ENCODE results near the gene TMOD3. TPM values are rescaled to one million over a fixed set of nuclear protein-coding genes. Genes with fewer than 3 reads are reported as not detected.
A peak's percentile ranks its signal among the peaks of the same experiment; 100 is the strongest.

The TMOD3 gene
- total and polyA plus RNA-seq, 7 donors, result 1.8 to 22.6 (median 7.4) TPM

DNA sequence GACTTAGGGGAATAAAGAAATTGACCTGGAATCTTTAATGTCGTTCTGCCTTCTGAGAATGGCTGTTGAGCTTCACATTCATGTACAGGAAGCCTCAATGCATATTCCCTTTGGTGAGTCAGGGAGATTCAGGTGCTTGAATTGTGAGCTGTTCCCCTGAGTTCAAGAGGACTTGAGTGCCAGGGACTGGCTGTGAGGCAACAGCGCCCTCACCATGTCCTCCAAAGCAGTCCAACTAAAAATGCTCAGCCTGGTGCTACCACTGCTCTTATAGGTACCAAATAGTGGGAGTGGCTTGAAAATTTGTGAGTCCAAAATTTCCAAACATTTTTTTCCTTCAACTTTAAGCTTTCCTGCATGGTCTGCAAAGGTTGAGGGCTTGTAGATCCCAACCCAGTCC lies 88.0 kb downstream of the TMOD3 start:
- H3K4me3 ChIP-seq, result no peak overlapping the region
- H3K36me3 ChIP-seq (ENCODE audit: insufficient read depth in 1 of 2, low read depth in 1 of 2), result peaks cover 3 to 81% of the 10 kb centered on the region in 2 donors
- ATAC-seq (no peak), DNase-seq (no peak)
- WGBS, 3 donors, result 83 to 90% (median 88%) methylated on average over 2 of the region's 2 CpGs
- no peaks in the 10 kb centered on the region for H3K27me3 ChIP-seq (ENCODE audit: insufficient read depth in 3 of 3, low read length in 2 of 3)
- no peaks in the 10 kb centered on the region for H3K9me3 ChIP-seq
- intact Hi-C loops (cut with DNase I), result no loop called here
- no peak overlapping the region for H3K27ac ChIP-seq
- TF ChIP-seq, protein P1, sequence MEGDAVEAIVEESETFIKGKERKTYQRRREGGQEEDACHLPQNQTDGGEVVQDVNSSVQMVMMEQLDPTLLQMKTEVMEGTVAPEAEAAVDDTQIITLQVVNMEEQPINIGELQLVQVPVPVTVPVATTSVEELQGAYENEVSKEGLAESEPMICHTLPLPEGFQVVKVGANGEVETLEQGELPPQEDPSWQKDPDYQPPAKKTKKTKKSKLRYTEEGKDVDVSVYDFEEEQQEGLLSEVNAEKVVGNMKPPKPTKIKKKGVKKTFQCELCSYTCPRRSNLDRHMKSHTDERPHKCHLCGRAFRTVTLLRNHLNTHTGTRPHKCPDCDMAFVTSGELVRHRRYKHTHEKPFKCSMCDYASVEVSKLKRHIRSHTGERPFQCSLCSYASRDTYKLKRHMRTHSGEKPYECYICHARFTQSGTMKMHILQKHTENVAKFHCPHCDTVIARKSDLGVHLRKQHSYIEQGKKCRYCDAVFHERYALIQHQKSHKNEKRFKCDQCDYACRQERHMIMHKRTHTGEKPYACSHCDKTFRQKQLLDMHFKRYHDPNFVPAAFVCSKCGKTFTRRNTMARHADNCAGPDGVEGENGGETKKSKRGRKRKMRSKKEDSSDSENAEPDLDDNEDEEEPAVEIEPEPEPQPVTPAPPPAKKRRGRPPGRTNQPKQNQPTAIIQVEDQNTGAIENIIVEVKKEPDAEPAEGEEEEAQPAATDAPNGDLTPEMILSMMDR (IDR thresholded peaks at IDR 0.05), result no peak
- H3K4me1 ChIP-seq, result no peaks in the 10 kb centered on the region

DNA sequence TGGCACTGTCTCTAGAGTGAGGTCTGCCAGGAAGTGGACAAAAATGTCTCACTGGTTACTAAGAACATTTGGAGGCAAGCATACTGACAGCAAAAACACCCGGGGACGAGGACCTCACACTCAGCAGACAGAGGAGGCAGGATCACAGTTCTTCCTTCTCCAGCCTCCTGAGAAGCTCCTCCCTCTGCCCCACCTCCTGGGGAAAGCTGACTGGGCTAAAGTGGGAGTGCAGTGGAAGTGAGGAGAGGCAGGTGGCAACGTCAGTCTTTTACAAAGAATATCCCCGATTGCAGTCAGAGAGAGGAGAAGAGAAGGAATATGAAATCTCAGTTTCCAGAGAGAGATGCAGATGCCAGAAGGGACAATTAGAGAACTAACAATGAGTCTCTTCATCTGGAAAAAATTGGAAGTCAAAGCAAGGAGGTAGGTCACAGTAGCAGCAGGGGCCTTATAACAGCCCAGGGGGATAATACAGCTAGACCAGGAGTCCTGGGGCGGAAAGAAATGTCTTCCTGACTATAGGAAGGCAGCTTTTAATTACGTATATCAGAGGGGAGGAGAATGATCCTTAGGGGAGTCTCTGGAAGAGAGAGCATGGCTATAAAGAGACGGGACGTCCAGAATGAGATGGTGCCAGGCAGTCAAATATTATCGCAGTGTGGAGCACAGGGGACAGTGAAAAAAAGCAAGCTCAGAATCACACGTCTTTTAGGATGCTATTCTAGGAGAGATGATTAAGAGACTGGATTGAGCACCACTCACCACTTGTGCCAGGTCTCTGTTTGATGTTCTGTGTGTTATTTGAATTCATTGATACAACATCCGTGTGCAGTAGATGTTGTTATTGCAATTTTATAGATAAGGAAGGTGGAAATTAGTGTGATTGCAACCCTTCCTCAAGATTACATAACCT lies 95.0 kb downstream of the TMOD3 start:
- TF ChIP-seq, protein P1 (IDR thresholded peaks at IDR 0.05), result no peak
- Histone ChIP-seq H3K4me1 (no peaks in the 10 kb centered on the region), H3K4me3 (no peak overlapping the region), H3K9me3 (no peaks in the 10 kb centered on the region), H3K27me3 (ENCODE audit: insufficient read depth in 3 of 3, low read length in 2 of 3) (no peaks in the 10 kb centered on the region), H3K36me3 (ENCODE audit: insufficient read depth in 1 of 2, low read depth in 1 of 2) (peaks cover 3 to 68% of the 10 kb centered on the region in 2 donors), H3K27ac (no peak overlapping the region)
- ATAC-seq (peak; percentile 67 to 94 (median 84)), DNase-seq (no peak)
- intact Hi-C loops (cut with DNase I), result no loop called here
- 44 to 77% (median 51%) methylated on average over 11 of the region's 11 CpGs for WGBS, 3 donors

DNA sequence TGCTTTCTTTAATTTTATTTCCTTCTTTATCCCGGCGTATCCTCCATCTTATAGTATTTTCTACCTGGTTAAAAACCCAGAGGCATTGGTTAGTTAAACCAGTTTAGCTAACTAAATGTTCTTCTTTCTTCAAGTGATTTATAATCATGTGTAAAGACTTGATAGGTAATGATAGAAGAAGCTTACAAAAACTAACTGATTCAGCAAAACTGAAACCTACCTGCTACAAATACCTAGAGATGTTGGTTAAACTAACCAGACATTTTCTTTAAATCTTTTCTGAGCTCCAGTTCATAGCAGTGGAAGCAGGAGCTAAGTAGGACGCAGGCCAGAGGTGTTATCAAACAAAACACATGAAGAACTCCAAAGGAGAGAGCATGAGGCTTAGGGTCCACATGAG lies 97.4 kb downstream of the TMOD3 start:
- ATAC-seq, result no peak
- Histone ChIP-seq H3K27me3 (ENCODE audit: insufficient read depth in 3 of 3, low read length in 2 of 3) (no peaks in the 10 kb centered on the region), H3K9me3 (no peaks in the 10 kb centered on the region), H3K4me1 (no peaks in the 10 kb centered on the region), H3K4me3 (no peak overlapping the region), H3K36me3 (ENCODE audit: insufficient read depth in 1 of 2, low read depth in 1 of 2) (peaks cover 0 to 50% of the 10 kb centered on the region in 2 donors), H3K27ac (no peak overlapping the region)
- intact Hi-C loops (cut with DNase I), result no loop called here
- TF ChIP-seq, protein P1 (IDR thresholded peaks at IDR 0.05), result no peak
- 96 to 98% (median 96%) methylated on average over 3 of the region's 3 CpGs for WGBS, 3 donors
- no peak for DNase-seq

DNA sequence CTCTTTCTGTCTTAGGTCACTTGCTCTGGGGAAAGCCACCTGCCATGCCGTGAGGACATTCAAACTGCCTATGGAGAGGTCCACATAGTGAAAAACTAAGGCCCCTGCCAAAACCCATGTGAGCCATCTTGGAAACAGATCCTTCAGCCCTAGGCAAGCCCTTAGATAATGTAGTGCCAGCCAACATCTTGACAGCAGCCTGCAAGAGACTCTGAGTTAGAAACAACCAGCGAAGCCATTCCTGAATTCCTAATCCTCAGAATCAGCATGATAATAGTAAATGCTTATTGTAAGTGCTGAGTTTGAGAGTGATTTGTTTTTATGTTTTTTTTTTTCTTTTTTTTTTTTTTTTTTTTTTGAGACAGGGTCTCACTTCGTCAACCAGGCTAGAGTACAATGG lies 101.6 kb downstream of the TMOD3 start:
- H3K4me3 ChIP-seq, result no peak overlapping the region
- intact Hi-C loops (cut with DNase I), result no loop called here
- 91 to 98% (median 95%) methylated on average over 3 of the region's 3 CpGs for WGBS, 3 donors
- no peaks in the 10 kb centered on the region for H3K9me3 ChIP-seq
- no peak overlapping the region for H3K27ac ChIP-seq
- H3K4me1 ChIP-seq, result no peaks in the 10 kb centered on the region
- peaks cover 0 to 28% of the 10 kb centered on the region in 2 donors for H3K36me3 ChIP-seq (ENCODE audit: insufficient read depth in 1 of 2, low read depth in 1 of 2)
- TF ChIP-seq, protein P1 (IDR thresholded peaks at IDR 0.05), result no peak
- DNase-seq, result no peak
- no peaks in the 10 kb centered on the region for H3K27me3 ChIP-seq (ENCODE audit: insufficient read depth in 3 of 3, low read length in 2 of 3)
- ATAC-seq, result no peak
